GM19025 (cell line): ENCODE measurements around the gene INAFM2.

Source experiments
- ATAC-seq: cut with Tn5 transposase; IDR thresholded peaks from one replicate; pipeline ENCODE4 v1.9.1; 2021; ENCODE audit warnings: mild to moderate bottlenecking, low read depth, moderate library complexity; ENCODE audit not compliant: unreplicated experiment

INAFM2 gene

GRCh38 chr15:40286794-40287193 is 36.7 kb upstream of the INAFM2 start:
- ATAC-seq: no peak

DNA sequence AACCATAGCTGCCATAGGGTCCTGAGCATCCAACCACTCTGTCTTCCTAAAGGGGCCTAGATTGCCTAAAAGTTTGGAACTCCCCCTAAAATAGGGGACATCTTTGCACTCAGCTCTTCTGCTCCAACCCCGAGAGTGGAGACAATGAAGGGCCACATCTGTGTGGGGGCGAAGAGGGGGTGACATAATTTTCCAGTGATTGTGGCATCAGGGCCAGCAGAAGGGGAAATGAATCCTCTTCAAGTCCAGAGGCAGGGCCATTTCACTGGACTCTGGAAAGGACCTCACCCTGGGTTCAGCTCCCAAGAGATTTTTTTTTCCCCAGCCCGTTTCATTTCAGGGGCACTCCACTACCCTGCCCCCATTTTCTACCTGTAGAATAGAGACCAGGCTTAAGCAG is 36.0 kb upstream of the INAFM2 start:
- no peak for ATAC-seq

DNA sequence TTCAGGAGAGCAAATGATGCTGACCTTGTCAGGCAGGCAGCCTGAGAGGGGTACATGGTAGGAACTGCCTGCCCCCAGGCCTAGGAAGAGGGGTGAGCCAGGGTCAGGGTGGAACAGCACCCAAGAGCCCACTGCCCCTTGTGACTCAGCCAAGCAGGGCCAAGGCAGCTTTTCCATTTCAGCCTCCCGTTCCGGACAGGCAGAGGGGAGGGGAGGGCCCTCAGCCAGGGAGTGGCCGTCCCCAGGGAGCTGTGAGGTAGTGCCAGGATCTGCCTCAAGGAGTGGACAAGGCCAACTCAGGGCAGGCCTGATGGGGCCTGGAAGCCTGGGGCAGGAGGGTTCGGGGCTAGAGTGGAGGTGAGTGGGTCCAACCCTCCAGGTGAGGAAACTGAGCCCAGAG is 35.5 kb upstream of the INAFM2 start:
- no peak for ATAC-seq

DNA sequence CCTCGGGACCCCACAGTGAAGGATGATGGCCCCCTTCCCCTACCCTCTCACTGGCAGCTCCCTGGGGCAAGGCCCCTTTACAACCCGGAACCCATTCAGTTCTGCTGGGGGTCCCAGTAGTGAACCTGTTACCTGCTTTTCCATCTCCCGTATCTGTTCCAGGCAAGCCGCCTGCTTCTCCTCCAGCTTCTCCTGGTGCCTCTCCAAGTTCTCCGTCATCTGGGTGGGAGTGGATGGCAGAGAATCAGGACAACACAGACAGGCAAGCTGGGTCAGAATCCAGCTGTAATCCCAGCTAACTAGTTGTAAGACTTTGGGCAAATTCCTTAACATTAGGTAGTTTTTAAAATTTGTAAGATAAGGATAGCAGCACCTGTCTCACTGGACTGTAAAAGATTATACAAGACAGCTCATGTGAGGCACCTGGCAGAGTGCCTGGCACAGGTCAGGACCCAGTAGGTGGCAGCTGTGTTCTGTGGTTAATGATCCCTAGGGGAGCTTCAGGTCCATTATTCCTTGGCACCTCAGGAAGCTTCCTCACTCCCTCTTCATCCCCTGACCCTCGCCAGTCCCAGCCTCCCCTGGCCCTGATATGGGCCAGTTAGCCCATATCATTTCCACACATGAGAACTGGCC is 34.2 kb upstream of the INAFM2 start:
- ATAC-seq: no peak

DNA sequence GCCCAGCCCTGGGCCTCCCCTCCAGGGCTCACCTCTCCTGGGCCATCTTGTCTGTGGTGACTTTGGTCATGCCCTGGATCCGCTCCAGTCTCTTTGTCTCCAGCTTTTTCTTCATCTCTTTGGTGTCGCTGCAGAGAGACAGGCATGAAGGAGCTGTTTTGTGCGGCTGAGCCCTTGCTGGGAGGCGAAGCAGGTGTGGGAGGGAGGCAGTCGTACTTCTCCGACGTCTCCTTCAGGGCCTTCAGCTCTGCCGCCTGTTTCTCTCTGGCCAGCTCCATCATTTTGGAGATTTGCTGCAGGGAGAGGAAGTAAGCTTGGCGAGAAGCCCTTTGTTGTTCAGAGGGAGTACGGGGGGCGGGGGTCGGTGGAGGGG is 33.0 kb upstream of the INAFM2 start:
- no peak for ATAC-seq

- no peak for ATAC-seq
These were observed 32.4 kb upstream of the INAFM2 start for GRCh38 chr15:40290918-40291574.

DNA sequence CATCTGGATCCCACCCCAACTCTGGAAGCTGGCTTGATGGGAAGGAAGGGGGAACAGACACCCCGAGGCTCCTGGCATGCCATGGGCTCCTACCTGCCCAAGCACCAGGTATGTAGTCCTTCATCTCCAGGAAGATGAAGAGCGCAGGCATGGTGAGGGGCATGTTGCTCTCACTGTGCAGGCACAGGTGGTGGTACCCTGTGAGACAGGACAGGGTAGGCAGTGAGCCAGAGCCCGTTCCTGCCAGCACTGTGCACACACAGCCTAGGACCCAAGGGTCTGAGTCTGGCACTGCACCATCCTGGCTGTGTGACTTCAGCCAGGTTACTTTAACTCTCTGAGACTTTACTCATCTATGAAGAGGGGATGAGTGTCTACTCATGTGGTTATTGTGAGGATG is 31.2 kb upstream of the INAFM2 start:
- ATAC-seq: no peak

DNA sequence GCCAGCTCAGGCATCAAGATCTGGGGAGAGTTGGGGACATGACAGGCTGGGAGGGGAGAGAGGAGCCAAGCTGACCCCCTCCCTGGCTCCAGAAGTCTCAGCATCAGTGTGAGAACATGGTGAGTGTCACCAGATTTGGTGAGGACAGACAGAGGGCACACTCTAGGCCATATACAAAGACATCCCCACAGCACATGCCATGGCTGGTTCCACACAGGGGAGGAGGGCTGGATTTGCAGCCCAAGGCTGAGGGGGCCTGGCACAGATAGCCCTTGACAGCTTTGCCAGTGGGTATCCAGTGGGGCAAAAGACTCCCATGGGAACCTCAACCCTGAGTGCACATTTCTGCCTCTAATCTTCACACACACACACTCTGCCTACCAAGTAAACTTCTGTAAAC is 30.5 kb upstream of the INAFM2 start:
- ATAC-seq: no peak

DNA sequence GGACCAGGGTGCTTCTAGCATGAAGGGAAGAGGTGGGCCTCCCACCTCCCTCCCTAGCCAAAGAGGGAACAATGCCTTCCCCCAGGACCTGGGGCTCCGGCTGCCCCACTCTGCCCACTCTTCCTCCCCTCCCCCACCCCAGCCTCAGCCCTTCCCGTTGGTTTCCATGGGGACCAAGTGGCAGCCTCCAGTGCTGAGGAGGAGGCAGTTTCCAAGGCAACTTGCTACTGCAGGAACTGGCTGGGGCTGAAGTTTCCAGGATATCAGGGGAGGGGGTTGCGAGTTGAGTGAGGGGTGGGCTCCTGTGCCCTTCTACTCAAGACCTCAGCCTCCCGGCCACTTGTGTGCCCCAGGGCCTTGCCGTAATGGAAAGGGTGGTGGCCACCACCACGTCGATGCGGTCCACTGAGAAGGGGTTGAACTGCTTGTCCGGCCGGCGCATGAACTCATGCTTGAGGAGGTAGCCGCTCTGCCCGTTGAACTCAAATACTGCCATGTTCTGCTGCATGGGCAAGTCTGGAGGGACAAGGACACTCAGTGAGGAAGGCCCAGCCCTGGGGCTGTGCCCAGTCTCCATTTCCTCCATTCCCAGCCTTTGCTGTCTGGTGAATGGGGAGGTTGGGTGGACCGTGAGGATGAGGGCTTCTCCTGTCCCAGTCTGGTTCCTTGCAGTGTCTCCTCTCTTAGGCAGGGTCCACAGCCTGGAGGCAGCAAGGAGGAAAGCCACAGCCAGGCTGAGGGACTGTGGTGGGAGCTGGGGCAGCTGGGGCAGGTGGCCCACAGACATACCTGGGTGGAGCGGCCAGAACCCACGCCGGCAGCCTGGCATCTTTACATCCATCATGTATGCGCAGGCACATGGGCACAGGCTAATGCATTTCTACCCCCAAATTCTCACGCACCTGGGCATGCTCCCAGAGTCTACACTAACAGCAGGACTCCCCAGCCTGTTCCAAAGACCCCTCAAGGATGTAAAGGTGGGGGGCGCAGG is 29.3 kb upstream of the INAFM2 start:
- no peak for ATAC-seq

GRCh38 chr15:40295297-40295696 is 28.2 kb upstream of the INAFM2 start:
- ATAC-seq: no peak

GRCh38 chr15:40295877-40296560 is 27.5 kb upstream of the INAFM2 start:
- no peak for ATAC-seq

GRCh38 chr15:40296561-40297230 is 26.8 kb upstream of the INAFM2 start:
- ATAC-seq: no peak

DNA sequence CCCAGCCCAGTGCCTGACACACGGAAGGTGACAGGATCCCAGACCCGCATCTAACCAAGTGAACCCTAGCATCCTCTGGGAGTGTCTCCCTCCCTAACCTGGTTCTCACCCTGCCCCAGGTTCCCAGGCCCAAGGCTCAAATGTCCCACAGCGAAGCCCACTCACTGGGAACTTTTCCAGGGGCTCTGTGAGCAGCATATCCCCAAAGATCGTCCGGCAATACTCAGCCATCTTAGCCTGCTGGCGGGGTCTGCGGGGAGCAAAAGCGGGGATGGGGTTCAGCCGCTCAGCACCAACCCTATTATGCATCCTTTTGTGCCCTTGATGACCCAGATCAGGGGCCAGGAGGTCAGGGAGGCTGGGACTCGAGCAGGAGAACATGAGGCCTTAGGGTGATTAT is 26.1 kb upstream of the INAFM2 start:
- ATAC-seq: no peak

DNA sequence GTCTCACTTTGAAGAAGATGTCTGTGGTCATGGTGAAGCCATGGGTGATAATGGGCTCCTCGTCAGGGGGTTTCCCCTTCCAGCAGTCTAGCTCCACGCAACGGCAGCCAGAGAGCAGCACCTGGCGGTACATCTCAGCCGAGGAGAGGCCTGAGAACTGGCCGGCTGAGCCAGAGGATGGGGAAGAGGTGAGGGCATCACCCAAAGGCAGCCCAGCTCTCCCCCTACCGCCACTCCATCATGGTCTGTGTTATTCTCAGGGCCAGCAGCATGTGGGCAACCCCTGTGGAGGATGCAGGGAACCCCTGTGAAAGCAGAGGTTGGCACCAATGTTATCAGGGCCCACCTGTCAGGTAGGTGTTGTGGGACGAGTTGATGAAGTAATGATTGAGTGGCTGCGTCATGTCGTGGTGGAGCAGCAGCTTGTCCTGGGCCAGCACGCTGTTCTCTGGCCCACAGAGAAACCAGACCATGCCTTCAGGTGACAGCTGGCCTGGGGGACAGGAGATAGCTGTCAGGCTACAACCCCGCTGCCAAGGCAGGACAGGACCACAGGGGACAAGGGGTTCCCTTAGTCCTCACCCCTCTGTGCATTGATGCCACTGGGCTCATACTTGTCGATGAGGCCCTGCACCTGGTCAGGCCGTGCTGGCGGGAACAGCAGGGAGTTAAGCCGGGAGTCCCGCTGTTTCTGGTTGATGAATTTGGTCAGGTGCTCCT is 25.1 kb upstream of the INAFM2 start:
- ATAC-seq: no peak

- no peak for ATAC-seq
These were observed 23.1 kb upstream of the INAFM2 start for GRCh38 chr15:40300367-40300766.

DNA sequence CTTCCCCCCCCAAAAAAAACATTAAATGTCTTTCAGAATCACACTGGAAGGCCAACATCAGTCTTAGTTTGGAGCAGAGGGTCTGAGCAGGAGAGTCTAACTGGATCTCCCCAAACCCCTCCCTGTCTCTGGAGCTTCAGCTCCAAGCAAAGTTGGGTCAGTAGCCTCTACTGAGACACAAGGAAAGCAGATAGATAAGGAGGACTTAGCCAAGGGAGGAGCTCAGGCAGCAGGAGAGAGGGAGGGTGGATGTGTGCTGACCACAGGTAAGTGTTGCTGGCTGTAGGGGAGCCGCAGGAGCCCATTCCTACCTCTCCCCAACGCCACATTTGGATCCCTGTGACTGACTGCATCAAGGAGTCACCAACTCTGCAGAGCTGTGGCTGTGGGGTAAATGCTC is 22.7 kb upstream of the INAFM2 start:
- no peak for ATAC-seq

- ATAC-seq: no peak
These were observed 21.9 kb upstream of the INAFM2 start for GRCh38 chr15:40301467-40302179.

DNA sequence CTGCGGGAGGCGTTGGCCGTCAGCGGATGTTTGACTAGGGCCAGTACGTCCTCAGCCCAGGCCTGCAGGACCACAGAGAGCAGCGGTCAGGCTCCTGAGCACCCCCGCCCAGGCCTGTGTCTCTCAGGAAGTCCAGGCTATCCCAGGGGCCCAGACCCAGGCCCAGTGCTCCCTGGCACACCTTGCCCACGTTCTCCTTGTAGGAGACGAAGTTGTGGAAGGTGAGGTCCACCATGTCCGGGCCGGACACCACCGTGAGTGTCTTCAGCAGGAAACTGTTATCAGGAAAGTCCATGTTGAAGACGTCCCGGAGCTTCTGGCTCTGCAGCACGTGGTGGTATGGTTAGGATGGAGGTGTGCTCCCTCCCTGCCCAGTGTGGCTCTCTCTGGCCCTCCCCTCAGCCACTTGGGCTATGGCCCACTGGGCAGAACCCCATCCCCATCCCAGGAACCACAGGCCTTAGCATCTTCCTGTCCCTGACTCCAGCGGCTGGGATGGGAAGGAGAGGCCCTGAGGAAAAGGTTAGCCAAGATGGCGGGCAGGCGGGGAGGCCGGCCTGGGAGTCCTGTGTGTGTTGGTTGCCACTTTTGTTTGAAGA is 21.1 kb upstream of the INAFM2 start:
- no peak for ATAC-seq

DNA sequence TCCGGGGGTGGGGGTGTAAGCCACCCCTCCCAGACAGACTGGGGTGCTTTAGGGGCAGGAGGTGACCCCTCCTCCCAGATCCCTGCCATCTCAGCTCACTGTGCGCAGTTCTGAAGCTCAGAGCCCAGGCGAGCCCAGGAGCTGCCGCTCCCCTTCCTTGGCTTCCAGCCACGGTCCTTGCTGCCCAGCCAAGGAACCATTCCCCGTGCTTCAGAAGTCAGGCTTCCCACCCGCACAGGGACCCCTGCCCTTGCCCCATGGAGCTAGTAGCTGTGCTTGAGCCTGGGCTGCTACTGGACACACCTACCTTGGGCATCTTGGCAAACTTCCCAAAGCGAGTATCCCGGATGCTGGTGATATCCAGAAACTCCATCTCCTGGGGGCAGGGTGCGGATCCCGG is 20.5 kb upstream of the INAFM2 start:
- ATAC-seq: no peak
